KMS-11 (cell line): Measurements from ENCODE around the gene GIMAP4.
"Not testable (repeated sequence)": the region's sequence is repeated elsewhere in the genome, so short reads cannot be mapped to it uniquely, and the experiment has no call there.

ENCODE experiments used
- H2AFZ ChIP-seq: fragments of 200-600 bp; sonication (generic); 2 replicates; pipeline ENCODE4 v1.6.1; 2016; ENCODE audit warnings: antibody characterized with exemption, mixed run types, low read depth
- H3K27ac ChIP-seq: fragments of 200-600 bp; sonication (generic); 2 replicates; pipeline ENCODE4 v1.6.1; 2016; ENCODE audit warnings: mild to moderate bottlenecking, mixed run types
- H3K27me3 ChIP-seq: fragments of 200-600 bp; sonication (generic); 2 replicates; pipeline ENCODE4 v1.6.1; 2017; ENCODE audit warnings: mild to moderate bottlenecking, low read depth, mixed run types, moderate library complexity; ENCODE audit not compliant: insufficient read depth
- H3K36me3 ChIP-seq: fragments of 200-600 bp; sonication (generic); 2 replicates; pipeline ENCODE4 v1.6.1; 2017; ENCODE audit warnings: mild to moderate bottlenecking, mixed run types; ENCODE audit not compliant: insufficient read depth
- H3K4me1 ChIP-seq: fragments of 200-600 bp; sonication (generic); 2 replicates; pipeline ENCODE4 v1.6.1; 2016; ENCODE audit warnings: mild to moderate bottlenecking, low read depth, mixed run types; ENCODE audit not compliant: poor library complexity, severe bottlenecking
- H3K4me2 ChIP-seq: fragments of 200-600 bp; sonication (generic); 2 replicates; pipeline ENCODE4 v1.7.0; 2016; ENCODE audit warnings: mild to moderate bottlenecking, mixed run types
- H3K4me3 ChIP-seq: fragments of 200-600 bp; sonication (generic); IDR thresholded peaks from 2 replicates; pipeline ENCODE4 v1.6.1; 2017; ENCODE audit warnings: low read depth, low read length, mixed read lengths; ENCODE audit not compliant: insufficient read depth
- H3K79me2 ChIP-seq: fragments of 200-600 bp; sonication (generic); 2 replicates; pipeline ENCODE4 v1.6.1; 2016; ENCODE audit warnings: low read depth, mixed run types; ENCODE audit not compliant: insufficient read depth
- H3K9ac ChIP-seq: fragments of 200-600 bp; sonication (generic); 2 replicates; pipeline ENCODE4 v1.6.1; 2016; ENCODE audit warnings: mild to moderate bottlenecking, mixed run types
- H4K20me1 ChIP-seq: fragments of 200-600 bp; sonication (generic); 2 replicates; pipeline ENCODE4 v1.6.1; 2016; ENCODE audit warnings: mild to moderate bottlenecking, mixed run types; ENCODE audit not compliant: insufficient read depth
- TF ChIP-seq, protein P1 (sequence below): fragments of 200-600 bp; sonication (generic); conservative IDR thresholded peaks from 2 replicates; pipeline ENCODE4 v1.6.1; 2017; ENCODE audit warnings: low read depth, mild to moderate bottlenecking, antibody characterized with exemption, low read length, moderate library complexity, mixed read lengths

The GIMAP4 gene

DNA sequence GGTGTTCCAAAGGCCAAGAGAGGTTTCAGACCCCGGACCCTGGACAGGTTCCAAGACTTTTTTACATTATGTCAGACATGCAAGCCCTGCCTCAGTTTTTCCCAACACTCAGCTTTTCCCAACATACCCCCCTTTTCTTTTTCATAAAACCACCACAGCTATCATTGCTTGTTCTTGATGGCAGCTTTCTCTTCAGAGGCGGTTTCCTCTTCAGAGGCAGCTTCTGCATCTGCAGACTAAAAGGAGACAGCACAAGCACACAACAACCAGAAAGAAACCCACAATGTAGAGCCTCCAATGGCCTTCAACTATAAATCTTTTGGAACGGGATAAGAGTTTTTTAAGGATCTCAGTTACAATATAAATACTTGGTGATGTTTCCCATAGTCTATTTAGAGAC is 45.7 kb downstream of the GIMAP4 start:
- TF ChIP-seq, protein P1, sequence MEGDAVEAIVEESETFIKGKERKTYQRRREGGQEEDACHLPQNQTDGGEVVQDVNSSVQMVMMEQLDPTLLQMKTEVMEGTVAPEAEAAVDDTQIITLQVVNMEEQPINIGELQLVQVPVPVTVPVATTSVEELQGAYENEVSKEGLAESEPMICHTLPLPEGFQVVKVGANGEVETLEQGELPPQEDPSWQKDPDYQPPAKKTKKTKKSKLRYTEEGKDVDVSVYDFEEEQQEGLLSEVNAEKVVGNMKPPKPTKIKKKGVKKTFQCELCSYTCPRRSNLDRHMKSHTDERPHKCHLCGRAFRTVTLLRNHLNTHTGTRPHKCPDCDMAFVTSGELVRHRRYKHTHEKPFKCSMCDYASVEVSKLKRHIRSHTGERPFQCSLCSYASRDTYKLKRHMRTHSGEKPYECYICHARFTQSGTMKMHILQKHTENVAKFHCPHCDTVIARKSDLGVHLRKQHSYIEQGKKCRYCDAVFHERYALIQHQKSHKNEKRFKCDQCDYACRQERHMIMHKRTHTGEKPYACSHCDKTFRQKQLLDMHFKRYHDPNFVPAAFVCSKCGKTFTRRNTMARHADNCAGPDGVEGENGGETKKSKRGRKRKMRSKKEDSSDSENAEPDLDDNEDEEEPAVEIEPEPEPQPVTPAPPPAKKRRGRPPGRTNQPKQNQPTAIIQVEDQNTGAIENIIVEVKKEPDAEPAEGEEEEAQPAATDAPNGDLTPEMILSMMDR, result no peak
- no peak overlapping the region for H3K4me3 ChIP-seq
- no peak overlapping the region for H3K4me2 ChIP-seq
- no peaks in the 10 kb centered on the region for H3K36me3 ChIP-seq
- no peaks in the 10 kb centered on the region for H4K20me1 ChIP-seq
- no peak overlapping the region for H3K27ac ChIP-seq
- no peaks in the 10 kb centered on the region for H3K27me3 ChIP-seq
- H3K4me1 ChIP-seq, result peaks cover 4% of the 10 kb centered on the region
- no peak overlapping the region for H3K9ac ChIP-seq
- H2AFZ ChIP-seq, result no peak overlapping the region
- no peaks in the 10 kb centered on the region for H3K79me2 ChIP-seq

DNA sequence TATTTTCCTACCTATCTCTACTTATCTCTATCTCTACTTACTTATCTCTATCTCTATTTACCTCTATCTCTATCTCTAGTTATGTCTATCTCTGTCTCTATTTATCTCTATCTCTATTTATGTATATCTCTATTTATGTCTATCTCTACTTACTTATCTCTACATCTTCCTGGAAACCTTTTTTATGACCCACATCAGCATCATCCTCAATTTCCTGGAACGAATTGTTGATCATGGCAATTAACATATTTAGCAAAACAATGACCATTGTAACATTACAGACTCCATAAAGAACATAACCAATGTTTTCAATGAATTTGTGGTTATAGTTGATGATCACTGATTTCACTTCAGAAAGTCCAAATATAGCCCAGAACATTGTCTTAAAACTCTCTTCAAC is 46.7 kb downstream of the GIMAP4 start:
- H4K20me1 ChIP-seq, result no peaks in the 10 kb centered on the region
- no peak overlapping the region for H2AFZ ChIP-seq
- no peak overlapping the region for H3K9ac ChIP-seq
- H3K4me2 ChIP-seq, result no peak overlapping the region
- H3K4me3 ChIP-seq, result no peak overlapping the region
- peaks cover 4% of the 10 kb centered on the region for H3K4me1 ChIP-seq
- H3K79me2 ChIP-seq, result no peaks in the 10 kb centered on the region
- no peaks in the 10 kb centered on the region for H3K27me3 ChIP-seq
- TF ChIP-seq, protein P1, result no peak
- H3K36me3 ChIP-seq, result no peaks in the 10 kb centered on the region
- no peak overlapping the region for H3K27ac ChIP-seq

DNA sequence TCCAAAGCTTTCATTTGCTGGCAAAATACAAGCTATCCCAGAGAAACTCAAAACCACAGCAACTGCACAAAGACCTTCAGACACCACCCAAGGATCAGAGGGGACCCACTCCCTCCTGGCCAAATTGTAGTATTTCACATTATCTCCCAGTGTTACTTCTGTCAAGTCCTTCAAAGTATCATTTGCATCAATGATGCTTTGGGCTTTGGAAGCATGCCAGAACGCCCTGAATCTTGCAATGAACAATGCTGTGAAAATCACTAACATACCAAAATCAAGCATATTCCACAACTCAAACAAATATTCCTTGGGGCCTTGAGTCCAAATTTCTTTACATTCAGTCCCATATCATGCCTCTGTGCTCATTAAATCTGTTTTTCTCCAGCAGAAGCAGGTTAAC is 47.2 kb downstream of the GIMAP4 start:
- H4K20me1 ChIP-seq, H3K36me3 ChIP-seq, H3K4me2 ChIP-seq, H3K27me3 ChIP-seq, H3K4me1 ChIP-seq, H3K27ac ChIP-seq, H3K4me3 ChIP-seq, H3K79me2 ChIP-seq, H2AFZ ChIP-seq, H3K9ac ChIP-seq: not testable (repeated sequence)

DNA sequence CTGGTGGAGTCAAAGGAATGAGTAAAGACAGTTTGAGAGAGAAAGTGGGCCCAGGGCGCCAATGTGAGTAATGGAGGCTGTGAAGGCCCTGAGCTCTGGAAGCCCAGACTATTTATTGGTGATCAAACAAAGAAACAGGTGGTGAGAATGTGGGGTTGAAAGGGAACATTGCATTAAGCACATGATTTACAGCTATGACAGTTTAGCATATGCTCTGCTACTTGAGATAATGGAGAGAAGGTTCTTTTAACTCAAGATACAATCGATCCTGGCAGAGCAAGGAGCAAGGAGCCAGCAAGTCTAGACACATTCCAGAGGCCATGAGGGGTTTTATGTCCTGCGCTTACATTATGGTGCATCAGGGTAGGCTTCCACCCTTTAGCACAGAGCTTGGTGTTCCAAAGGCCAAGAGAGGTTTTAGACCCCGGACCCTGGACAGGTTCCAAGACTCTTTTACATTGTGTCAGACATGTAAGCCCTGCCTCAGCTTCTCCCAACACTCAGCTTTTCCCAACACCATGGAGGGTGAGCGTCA is 48.1 kb downstream of the GIMAP4 start:
- H3K27ac ChIP-seq, H3K4me2 ChIP-seq, H4K20me1 ChIP-seq, H3K79me2 ChIP-seq, H3K36me3 ChIP-seq, H3K27me3 ChIP-seq, H2AFZ ChIP-seq, H3K9ac ChIP-seq, H3K4me3 ChIP-seq, H3K4me1 ChIP-seq: not testable (repeated sequence)

DNA sequence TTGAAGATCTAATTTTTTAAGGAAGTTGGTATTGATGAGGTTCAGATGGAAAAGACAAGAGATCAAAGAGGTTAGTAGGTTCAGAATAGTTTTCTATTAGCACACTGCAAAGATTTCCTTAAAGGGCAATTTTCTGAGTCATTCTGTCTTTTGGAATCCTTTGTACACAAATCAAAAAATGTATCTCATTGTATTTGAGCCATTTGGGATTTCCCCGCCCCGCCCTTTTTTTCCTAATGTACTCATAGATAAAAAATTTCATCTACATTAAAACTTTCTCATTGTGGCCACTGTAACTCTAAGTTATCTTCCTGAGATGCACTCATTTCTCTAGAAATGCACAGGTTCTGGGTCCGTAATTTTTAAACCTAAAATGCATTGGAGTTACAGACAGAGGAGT is 52.9 kb downstream of the GIMAP4 start:
- TF ChIP-seq, protein P1, result no peak
- no peak overlapping the region for H2AFZ ChIP-seq
- H4K20me1 ChIP-seq, result no peaks in the 10 kb centered on the region
- H3K4me2 ChIP-seq, result no peak overlapping the region
- H3K27me3 ChIP-seq, result no peaks in the 10 kb centered on the region
- no peaks in the 10 kb centered on the region for H3K4me1 ChIP-seq
- H3K27ac ChIP-seq, result no peak overlapping the region
- H3K79me2 ChIP-seq, result no peaks in the 10 kb centered on the region
- no peak overlapping the region for H3K4me3 ChIP-seq
- no peak overlapping the region for H3K9ac ChIP-seq
- H3K36me3 ChIP-seq, result no peaks in the 10 kb centered on the region
